ENCODE results near the gene RASGRP4.

DNA sequence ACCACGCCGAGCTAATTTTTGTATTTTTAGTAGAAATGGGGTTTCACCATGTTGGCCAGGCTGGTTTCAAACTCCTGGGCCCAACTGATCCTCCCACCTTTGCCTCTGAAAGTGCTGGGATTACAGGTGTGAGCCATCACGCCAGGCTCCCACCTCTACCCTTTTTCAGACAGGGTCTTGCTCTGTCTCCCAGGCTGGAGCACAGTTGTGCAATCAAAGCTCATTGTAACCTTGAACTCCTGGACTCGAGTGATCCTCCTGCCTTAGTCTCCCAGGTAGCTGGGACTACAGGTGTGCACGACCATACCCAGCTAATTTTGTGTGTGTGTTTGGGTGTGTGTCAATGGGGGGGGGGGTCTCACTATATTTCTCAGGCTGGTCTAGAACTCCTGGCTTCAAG, 1.7 kb downstream of the RASGRP4 start:
- TF ChIP-seq YY1 (IDR thresholded peaks at IDR 0.05; ENCODE audit: low read depth, low read length): no peak
- no peak for TF ChIP-seq CTCF (IDR thresholded peaks at IDR 0.05 in 2 of 3, conservative IDR thresholded peaks at IDR 0.05 in 1 of 3; ENCODE audit: control insufficient read depth in 2 of 3, extremely low read depth in 1 of 3, insufficient read depth in 1 of 3, low read depth in 3 of 3, low read length in 3 of 3)
- no peak for TF ChIP-seq BHLHE40 (IDR thresholded peaks at IDR 0.05; ENCODE audit: borderline replicate concordance in 1 of 2, low read depth in 2 of 2, low read length in 1 of 2)
- no peak for TF ChIP-seq RAD21 (IDR thresholded peaks at IDR 0.05; ENCODE audit: insufficient read depth, low read depth, low read length)
- TF ChIP-seq NBN (IDR thresholded peaks at IDR 0.05): no peak

Data from GM12878 (cell line).